Tibial nerve (tissue), 4 donors: ENCODE data around the gene IRX2. TPM values are rescaled to one million over a fixed set of nuclear protein-coding genes. Genes with fewer than 3 reads are reported as not detected.

Experiments used
- DNase-seq, 2 donors: peaks; one replicate each; pipeline ENCODE4 v3.0.0-alpha.2; 2019; ENCODE audit warnings: low spot score in 2 of 2
- H3K27ac ChIP-seq, 4 donors: fragments of 200-600 bp; sonication (generic) in 3 of 4; one replicate each; pipeline ENCODE4 v1.5.1; 2017 to 2019; ENCODE audit warnings: mild to moderate bottlenecking in 1 of 4
- H3K27me3 ChIP-seq, 2 donors: fragments of 200-600 bp; sonication (generic) in 1 of 2; one replicate each; pipeline versions ENCODE4 v1.5.1 to v1.6.0; 2017 to 2019
- H3K36me3 ChIP-seq, 3 donors: fragments of 200-600 bp; sonication (generic); one replicate each; pipeline ENCODE4 v1.5.1; 2018 to 2019
- H3K4me1 ChIP-seq, 4 donors: fragments of 200-600 bp; sonication (generic) in 3 of 4; one replicate each; pipeline ENCODE4 v1.5.1; 2017 to 2019
- H3K4me3 ChIP-seq, 4 donors: fragments of 200-600 bp; sonication (generic) in 3 of 4; one replicate each; pipeline ENCODE4 v1.5.1; 2017 to 2019; ENCODE audit warnings: mild to moderate bottlenecking in 1 of 4, moderate library complexity in 1 of 4
- H3K9me3 ChIP-seq, 4 donors: fragments of 200-600 bp; sonication (generic) in 3 of 4; one replicate each; pipeline ENCODE4 v1.5.1; 2017 to 2019
- EP300 ChIP-seq, 2 donors: sonication (generic); formaldehyde crosslinking; IDR thresholded peaks; one replicate each; pipeline ENCODE4 v1.6.1; 2017; ENCODE audit warnings: antibody characterized with exemption in 2 of 2, mild to moderate bottlenecking in 1 of 2
- POLR2A ChIP-seq, 2 donors: fragments of 450-650 bp; IDR thresholded peaks; one replicate each; pipeline ENCODE4 v1.6.1; 2017; ENCODE audit warnings: antibody characterized with exemption in 2 of 2, mild to moderate bottlenecking in 2 of 2, moderate library complexity in 2 of 2
- WGBS, 2 donors: methylation state at CpG; one replicate each; pipeline ENCODE4 v1.1.5; 2018; 5-methylcytosine and 5-hydroxymethylcytosine counted together
- total RNA-seq, 4 donors: library from RNA; depleted of rRNA; stranded (reverse); fragments of >200 nt; gene quantifications; one replicate each; pipeline ENCODE4 v1.1.0, GENCODE V29; 2016
- TF ChIP-seq, protein P1 (sequence below), 5 experiments: fragments of 200-600 bp in 3 of 5; fragments of 450-650 bp in 2 of 5; sonication (generic) in 3 of 5; IDR thresholded peaks; one replicate each; pipeline ENCODE4 v1.5.1; 2016 to 2019; ENCODE audit warnings: antibody characterized with exemption in 5 of 5, mild to moderate bottlenecking in 3 of 5, moderate library complexity in 2 of 5

Gene IRX2
- total RNA-seq, 4 donors from 2014 or later, result not detected

DNA sequence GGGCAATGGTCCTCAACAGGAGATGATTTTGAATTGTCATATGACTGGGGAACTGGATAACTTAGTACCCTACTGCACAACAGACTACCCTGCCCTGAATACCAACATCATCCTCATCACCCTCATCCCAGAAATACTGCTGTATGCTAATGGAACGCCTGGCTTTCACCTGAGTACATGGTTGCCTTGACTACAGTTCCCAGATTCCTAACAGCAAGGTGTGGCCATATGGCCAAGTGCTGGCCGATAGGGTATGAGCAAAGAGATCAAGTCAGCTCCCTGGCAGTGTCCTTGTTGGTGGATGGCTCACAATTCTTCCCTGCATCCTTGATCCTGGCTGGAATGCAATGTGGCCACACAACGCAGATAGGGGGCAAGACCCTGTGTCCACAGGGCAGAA is 31.2 kb upstream of the IRX2 start:
- H3K27me3 ChIP-seq, result no peaks in the 10 kb centered on the region
- peaks cover 0 to 9% (median 0%) of the 10 kb centered on the region in 4 donors for H3K9me3 ChIP-seq
- H3K36me3 ChIP-seq, result no peaks in the 10 kb centered on the region
- WGBS, 2 donors, result 75 to 84% methylated on average over 3 of the region's 3 CpGs
- TF ChIP-seq, protein P1, sequence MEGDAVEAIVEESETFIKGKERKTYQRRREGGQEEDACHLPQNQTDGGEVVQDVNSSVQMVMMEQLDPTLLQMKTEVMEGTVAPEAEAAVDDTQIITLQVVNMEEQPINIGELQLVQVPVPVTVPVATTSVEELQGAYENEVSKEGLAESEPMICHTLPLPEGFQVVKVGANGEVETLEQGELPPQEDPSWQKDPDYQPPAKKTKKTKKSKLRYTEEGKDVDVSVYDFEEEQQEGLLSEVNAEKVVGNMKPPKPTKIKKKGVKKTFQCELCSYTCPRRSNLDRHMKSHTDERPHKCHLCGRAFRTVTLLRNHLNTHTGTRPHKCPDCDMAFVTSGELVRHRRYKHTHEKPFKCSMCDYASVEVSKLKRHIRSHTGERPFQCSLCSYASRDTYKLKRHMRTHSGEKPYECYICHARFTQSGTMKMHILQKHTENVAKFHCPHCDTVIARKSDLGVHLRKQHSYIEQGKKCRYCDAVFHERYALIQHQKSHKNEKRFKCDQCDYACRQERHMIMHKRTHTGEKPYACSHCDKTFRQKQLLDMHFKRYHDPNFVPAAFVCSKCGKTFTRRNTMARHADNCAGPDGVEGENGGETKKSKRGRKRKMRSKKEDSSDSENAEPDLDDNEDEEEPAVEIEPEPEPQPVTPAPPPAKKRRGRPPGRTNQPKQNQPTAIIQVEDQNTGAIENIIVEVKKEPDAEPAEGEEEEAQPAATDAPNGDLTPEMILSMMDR (IDR thresholded peaks at IDR 0.05), result no peak
- no peak for TF ChIP-seq EP300 (IDR thresholded peaks at IDR 0.05)
- no peak for TF ChIP-seq POLR2A (IDR thresholded peaks at IDR 0.05)
- no peak overlapping the region for H3K4me3 ChIP-seq
- no peaks in the 10 kb centered on the region for H3K4me1 ChIP-seq
- no peak overlapping the region for H3K27ac ChIP-seq
- no peak for DNase-seq

- Histone ChIP-seq H3K4me1 (no peaks in the 10 kb centered on the region), H3K36me3 (no peaks in the 10 kb centered on the region), H3K27ac (no peak overlapping the region), H3K27me3 (no peaks in the 10 kb centered on the region), H3K9me3 (peaks cover 0 to 6% (median 0%) of the 10 kb centered on the region in 4 donors), H3K4me3 (no peak overlapping the region)
- 60 to 69% methylated on average over 9 to 11 of the region's 11 CpGs for WGBS, 2 donors
- DNase-seq, result no peak
- no peak for TF ChIP-seq EP300 (IDR thresholded peaks at IDR 0.05)
- no peak for TF ChIP-seq POLR2A (IDR thresholded peaks at IDR 0.05)
- TF ChIP-seq, protein P1 (IDR thresholded peaks at IDR 0.05), result no peak
Observed at GRCh38 chr5:2780421-2781171, 29.1 kb upstream of the IRX2 start.

- 75 to 81% methylated on average over 9 of the region's 9 CpGs for WGBS, 2 donors
Observed at GRCh38 chr5:2779459-2779858, 28.0 kb upstream of the IRX2 start.

DNA sequence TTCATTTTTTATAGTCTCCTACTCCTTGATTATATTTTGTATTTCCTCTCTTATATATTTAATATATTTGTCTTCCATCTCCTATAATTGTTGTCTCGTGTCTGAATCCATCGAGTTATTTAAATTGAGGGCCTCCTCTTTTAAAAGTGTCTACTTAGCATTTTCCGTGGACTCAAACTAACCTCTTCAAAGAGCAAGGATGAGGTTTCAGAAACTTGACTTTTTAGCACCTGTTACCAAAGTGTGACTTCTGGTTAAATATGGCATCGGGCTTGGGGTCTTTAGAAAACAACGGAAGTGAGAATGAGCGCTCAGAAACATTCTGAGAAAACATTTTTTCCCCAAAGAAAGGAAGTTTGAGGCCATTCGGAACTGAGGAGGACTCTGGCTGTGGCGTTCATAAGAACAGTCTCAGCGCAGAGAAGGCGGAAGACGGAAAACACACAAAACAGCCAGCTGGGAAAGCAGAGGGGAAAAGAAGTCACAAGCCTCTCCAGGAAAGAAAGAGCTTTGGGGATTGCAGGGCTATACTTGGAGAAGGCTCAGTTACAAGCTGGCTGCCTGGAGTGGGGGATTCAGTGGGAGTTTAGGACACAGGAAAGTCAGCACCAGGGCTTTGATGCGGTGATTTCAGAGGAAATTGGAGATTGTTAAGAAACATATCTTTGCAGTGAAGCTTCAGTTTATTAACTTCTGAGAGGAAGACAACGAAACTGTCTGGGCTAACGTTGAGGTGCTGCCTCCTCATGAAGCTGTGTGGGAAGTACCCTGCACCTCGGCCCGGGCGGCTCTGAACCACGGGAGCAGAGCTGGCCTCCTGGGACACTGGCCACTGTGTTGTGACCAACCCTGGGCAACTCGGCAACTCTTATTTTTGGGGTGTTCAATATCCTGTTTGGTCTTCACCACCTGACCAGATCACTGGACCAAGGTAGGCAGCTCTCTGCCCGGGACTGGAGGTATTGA is 25.1 kb upstream of the IRX2 start:
- no peaks in the 10 kb centered on the region for H3K4me1 ChIP-seq
- 76 to 77% methylated on average over 20 of the region's 20 CpGs for WGBS, 2 donors
- TF ChIP-seq EP300 (IDR thresholded peaks at IDR 0.05) (no peak), POLR2A (IDR thresholded peaks at IDR 0.05) (no peak)
- TF ChIP-seq, protein P1 (IDR thresholded peaks at IDR 0.05), result no peak
- H3K27me3 ChIP-seq, result no peaks in the 10 kb centered on the region
- no peak overlapping the region for H3K4me3 ChIP-seq
- DNase-seq, result no peak
- no peak overlapping the region for H3K27ac ChIP-seq
- H3K36me3 ChIP-seq, result no peaks in the 10 kb centered on the region
- H3K9me3 ChIP-seq, result no peaks in the 10 kb centered on the region

More at GRCh38 chr5:2779459-2779858, 28.0 kb upstream of the IRX2 start:
- TF ChIP-seq, protein P1 (IDR thresholded peaks at IDR 0.05), result no peak
- Histone ChIP-seq H3K4me1 (no peaks in the 10 kb centered on the region), H3K4me3 (no peak overlapping the region), H3K9me3 (no peaks in the 10 kb centered on the region), H3K27ac (no peak overlapping the region), H3K36me3 (no peaks in the 10 kb centered on the region), H3K27me3 (no peaks in the 10 kb centered on the region)
- no peak for DNase-seq

- TF ChIP-seq, protein P1 (IDR thresholded peaks at IDR 0.05), result no peak
- TF ChIP-seq EP300 (IDR thresholded peaks at IDR 0.05) (no peak), POLR2A (IDR thresholded peaks at IDR 0.05) (no peak)
- H3K4me1 ChIP-seq, result no peaks in the 10 kb centered on the region
- DNase-seq, result no peak
- no peaks in the 10 kb centered on the region for H3K36me3 ChIP-seq
- no peak overlapping the region for H3K4me3 ChIP-seq
- no peaks in the 10 kb centered on the region for H3K27me3 ChIP-seq
- H3K9me3 ChIP-seq, result no peaks in the 10 kb centered on the region
- 79 to 84% methylated on average over 6 of the region's 6 CpGs for WGBS, 2 donors
- H3K27ac ChIP-seq, result no peak overlapping the region
Observed at GRCh38 chr5:2773327-2773726, 21.9 kb upstream of the IRX2 start.
